HEK293T (cell line): ENCODE results near the gene SYNPR.

Experiments used
- ELF4 ChIP-seq: fragments of 450-650 bp; IDR thresholded peaks from 2 replicates; pipeline ENCODE4 v1.6.1; 2017; ENCODE audit warnings: antibody characterized with exemption
- FOXA1 ChIP-seq: fragments of 450-650 bp; IDR thresholded peaks from 2 replicates; pipeline ENCODE4 v1.6.1; 2016; ENCODE audit warnings: mild to moderate bottlenecking
- FOXM1 ChIP-seq: fragments of 450-650 bp; IDR thresholded peaks from 2 replicates; pipeline ENCODE4 v1.6.1; 2017; ENCODE audit warnings: mild to moderate bottlenecking, borderline replicate concordance
- L3MBTL2 ChIP-seq: fragments of 450-650 bp; conservative IDR thresholded peaks from 2 replicates; pipeline ENCODE4 v1.6.1; 2016; ENCODE audit warnings: mild to moderate bottlenecking
- SP1 ChIP-seq: fragments of 450-650 bp; IDR thresholded peaks from 2 replicates; pipeline ENCODE4 v1.6.1; 2017
- TARDBP ChIP-seq: fragments of 450-650 bp; IDR thresholded peaks from 2 replicates; pipeline ENCODE4 v1.6.1; 2016
- TF ChIP-seq, protein P1 (sequence below): fragments of 450-650 bp; IDR thresholded peaks from 2 replicates; pipeline ENCODE4 v1.6.1; 2016

DNA sequence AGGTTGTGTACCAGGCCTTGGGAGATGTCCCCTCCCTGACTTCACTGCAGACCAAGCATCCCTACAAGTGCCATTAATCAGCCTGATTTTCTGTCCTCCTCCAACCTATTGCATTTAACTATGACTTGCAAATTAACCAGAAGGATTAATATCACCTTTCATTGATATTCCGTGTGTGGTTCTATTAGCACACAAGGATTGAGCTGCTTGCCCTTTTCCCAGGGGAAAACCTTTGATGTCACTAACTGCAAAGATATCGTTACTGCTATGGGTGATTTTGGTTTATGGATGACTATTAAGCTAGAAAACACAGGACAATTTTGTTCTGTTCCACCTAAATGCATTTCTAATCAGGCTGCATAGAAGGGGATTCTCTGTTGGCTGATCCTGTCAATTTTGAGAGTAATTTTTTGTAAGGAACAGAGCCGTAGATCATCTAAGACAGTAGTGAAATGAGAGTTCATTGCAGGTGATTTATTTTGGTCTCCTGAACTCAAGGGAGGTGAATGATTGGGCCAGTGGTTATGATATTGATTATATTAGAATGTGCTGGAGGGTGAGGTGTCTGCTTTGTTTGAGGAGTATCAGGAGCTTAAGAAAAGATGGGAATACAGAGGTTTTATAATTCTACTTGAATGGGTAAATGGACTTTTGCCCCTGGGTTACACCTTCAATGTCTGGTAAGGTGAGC lies 196.9 kb downstream of the SYNPR start:
- TF ChIP-seq FOXA1, result no peak
- TF ChIP-seq TARDBP, result no peak
- TF ChIP-seq FOXM1, result no peak
- TF ChIP-seq, protein P1, sequence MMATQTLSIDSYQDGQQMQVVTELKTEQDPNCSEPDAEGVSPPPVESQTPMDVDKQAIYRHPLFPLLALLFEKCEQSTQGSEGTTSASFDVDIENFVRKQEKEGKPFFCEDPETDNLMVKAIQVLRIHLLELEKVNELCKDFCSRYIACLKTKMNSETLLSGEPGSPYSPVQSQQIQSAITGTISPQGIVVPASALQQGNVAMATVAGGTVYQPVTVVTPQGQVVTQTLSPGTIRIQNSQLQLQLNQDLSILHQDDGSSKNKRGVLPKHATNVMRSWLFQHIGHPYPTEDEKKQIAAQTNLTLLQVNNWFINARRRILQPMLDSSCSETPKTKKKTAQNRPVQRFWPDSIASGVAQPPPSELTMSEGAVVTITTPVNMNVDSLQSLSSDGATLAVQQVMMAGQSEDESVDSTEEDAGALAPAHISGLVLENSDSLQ, result no peak
- TF ChIP-seq SP1, result no peak
- no peak for TF ChIP-seq L3MBTL2
- TF ChIP-seq ELF4, result no peak
